HL-60/S4 treated with phorbol 12-myristate 13-acetate at 8.2 ng/mL for 4 days and 3 days (cell line): ENCODE results near the gene TJAP1.
"Not testable (repeated sequence)": the region's sequence is repeated elsewhere in the genome, so short reads cannot be mapped to it uniquely, and the experiment has no call there.

Source experiments
- in situ Hi-C: fragments of 300-500 bp; cut with MboI; formaldehyde crosslinking; loops from 2 replicates; pipeline ENCODE4 v1.15.0; 2022; ENCODE audit warnings: low sequenced_read_pairs

Gene TJAP1

DNA sequence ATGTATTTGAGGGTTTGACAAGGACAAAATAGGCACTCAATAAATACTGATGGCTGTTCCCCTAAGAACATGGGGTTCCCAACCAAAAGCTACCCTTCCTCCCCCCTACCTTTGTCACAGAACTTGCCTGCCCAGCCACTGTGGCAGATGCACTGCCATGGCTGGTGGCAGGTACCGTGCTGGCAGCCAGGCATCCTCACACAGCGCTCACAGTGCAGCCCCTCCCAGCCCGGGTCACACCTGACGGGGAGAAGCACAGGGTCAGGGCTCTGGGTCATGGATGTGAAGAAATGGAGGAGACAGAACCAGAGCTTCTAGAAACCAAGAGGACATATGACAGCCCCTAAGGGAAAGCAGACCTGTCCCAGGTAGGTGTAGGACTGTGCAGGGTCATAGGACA, 24.5 kb upstream of the TJAP1 start:
- in situ Hi-C loops = no loop called here

DNA sequence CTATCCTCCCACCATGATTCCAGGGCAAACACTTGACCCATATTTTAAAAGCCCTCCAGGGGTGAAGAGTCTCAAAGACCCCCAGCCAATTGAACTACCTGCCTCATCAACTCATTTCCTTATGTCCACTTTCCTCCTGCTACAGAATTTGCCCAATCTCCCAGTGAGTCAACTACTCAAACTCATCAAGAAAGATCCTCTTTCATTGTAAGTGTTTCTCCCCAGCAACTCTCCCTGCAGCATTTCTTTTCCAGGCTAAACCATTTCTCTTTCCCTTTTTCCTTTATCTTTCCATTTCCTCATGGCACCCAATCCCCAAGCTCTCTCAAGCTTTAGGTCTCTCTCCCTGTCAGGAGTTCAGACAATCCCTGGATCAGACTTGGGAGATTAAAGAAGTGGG, 23.5 kb upstream of the TJAP1 start:
- in situ Hi-C loops = no loop called here

DNA sequence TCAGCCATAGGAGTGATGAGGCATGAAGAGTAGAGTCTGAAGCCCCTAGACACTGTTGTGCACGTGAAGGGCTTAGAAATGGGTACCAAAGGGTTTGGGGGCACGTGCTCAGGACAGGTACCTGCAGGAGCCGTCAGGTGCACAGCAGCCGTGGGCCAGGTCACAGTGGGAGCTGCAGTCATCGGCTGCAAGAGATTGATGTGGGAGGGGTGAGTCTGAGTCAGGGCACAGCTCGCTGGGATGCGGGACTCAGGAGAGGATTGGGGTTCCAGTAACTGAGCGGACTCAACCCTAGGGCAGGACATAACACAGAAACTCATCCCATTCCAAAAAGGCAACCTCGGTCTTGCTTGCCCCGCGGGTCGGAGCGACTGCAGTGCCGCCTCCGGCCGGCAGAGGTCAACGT, 23.1 kb upstream of the TJAP1 start:
- in situ Hi-C loops = no loop called here

DNA sequence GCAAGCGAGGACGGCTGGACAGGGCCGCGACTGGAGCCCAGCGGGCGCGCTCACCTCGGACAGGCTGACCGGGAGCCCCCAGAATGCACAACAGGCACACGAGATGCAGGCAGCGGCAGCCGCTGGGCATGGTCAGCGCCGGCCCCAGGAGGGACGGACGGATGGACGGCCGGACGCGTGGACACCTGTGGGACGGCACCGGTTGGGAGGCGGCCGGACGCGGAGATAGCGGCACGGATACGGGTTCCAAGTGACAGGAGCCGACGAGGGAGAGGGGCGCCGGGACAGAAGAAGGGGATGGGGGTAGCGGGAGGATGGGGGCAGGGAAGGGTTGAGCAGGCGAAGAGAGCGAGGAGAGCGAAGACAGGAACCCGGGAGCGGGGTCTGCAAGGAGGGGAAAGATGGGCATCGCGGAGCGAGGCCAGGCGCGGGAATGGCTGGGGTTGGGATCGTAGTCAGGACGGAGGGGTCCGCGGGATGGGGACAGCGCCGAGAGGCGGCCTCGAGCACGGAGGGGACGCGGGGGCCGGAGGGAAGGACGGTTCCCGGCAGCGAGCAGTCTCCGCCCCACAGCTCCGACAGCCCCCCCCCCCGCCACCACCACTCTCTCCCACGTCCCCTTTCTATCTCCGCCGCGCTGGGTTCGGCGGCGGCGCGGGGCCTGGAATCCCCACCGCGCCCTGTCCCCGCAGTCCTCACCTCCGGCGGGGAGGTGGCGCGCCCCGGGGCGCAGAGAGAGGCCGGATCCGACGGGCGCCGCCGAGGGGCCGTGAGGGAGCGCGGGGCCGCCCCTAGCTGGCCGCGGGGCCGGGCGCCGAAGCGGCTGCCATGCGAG, 22.5 kb upstream of the TJAP1 start:
- in situ Hi-C loops = no loop called here

DNA sequence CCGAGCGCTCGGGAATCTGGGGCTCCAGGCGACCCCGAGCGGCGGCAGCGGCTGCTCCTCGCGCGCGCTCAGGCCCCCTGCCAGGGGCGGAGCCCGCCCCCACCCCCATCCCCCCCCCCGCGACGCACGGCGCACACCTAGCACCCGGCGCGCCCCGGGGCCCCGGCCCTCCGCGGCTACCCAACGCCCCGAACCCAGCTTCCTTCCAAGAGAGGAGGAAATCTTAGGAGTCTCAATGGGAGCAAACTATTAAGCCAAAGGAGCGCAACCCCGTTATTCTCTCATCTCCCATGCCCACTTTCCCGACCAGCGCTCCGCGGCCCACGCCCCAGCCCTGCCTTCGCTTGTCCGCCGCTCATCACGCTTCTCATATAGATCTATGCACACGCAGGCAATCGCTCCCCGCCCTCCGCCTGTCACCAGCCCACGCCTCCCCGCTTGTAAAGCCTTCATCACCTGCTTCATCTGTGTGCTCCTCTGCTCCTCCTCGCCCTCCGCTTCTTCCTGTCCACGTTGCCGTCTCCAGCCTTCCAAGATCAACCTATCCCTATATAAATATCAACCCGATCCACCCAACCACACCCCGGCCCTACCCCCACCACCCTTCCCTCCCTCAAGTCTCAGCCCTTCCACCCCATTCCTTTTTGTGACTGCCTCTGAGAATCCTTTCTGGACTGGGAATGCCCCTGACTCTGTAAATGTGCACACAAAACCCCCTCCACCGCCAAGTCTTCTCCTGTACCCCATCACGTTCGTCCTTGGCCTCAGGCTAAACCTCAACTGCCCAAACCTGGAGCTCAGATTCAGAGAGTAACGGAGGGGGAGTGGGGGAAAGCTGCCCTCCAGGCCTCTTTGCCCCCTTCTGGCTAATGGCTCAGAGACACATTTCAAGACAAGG, 21.6 kb upstream of the TJAP1 start, which contains the start of gene DLK2:
TSS of gene DLK2 (minus strand) at position 18 of the 898 bp plus-strand sequence. CDS start 723 bp downstream, outside the sequence.
- in situ Hi-C loops = no loop called here

DNA sequence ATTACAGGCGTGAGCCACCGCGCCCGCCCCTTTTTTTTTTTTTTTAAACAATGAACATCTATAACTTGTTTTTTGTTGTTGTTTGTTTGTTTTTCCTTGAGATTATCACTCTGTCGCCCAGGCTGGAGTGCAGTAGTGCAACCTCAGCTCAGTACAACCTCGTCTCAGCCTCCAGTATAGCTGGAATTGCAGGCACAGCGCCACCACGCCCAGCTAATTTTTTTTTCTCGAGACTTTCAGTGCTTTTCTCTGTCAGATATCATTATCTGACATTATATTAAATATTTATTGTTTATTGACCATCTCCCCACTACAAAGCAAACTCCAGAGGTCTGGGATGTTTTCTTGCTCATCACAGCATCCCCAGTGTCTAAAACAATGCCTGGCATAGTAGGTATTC, 19.7 kb upstream of the TJAP1 start:
- in situ Hi-C loops = no loop called here

DNA sequence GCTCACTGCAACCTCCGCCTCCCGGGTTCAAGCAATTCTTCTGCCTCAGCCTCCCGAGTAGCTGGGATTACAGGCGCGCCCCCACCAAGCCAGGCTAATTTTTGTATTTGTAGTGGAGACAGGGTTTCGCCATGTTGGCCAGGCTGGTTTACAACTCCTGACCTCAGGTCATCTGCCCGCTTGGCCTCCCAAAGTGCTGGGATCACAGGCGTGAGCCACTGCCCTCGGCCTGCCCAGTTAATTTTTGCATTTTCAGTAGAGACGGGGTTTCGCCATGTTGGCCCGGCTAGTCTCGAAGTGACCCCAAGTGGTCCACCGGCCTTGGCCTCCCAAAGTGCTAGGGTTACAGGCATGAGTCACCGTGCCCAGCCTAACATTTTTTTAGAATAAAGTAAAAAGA, 19.2 kb upstream of the TJAP1 start:
- in situ Hi-C loops = not testable (repeated sequence)

DNA sequence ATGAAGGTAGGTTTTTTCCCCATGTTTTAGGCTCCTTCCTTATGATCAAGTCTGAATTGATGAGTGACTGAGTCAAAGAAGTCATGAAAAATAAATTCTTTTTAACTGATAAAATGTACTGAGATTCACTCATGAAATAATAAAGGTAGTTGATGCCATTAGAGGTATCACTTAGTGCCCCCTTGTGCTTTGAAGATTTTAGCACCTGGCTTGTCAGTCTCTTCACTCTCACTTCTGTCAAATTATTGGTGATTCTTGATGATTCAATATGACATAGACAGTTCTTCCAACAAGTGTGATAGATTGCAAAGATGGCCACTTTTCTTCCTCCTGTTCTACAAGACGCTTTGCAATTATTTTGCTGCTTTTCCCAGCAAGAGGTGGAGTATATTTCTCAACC, 17.8 kb upstream of the TJAP1 start:
- in situ Hi-C loops = no loop called here

DNA sequence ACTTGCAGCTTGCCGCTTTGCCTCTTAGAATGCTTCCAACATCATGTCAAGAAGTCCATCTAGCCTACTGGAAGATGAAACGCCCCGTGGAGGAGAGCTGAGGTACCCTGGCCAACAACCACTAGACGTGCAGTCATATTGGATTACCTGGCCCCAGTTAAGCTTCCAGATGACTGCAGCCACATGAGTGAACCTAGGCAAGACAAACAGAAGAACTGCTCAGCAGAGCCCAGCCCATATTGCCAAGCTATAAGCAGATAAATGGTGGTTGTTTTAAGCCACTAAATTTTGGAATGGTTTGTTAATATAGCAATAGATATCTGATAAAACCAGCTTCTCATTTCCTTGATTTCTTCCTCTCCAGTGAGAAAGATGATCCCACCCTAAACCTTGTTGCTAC, 17.3 kb upstream of the TJAP1 start:
- in situ Hi-C loops = no loop called here

DNA sequence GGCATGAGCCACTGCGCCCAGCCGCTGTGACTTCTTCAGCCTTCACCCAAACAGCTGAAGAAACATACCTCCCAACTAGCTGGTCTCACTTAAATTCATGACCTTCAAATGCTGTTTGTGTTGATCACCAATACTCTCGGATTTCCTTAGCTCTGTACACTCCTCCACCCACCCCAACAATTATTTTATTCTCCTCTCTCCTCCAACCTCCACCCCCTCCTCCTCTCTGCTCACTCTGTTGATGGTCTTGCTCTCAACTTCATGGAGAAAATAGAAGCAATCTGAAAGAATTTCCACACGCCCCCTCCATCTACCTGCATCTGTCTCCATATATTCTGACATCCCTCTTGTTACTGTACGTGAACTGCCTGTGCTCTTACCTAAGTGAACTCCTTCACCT, 15.4 kb upstream of the TJAP1 start:
- in situ Hi-C loops = no loop called here

DNA sequence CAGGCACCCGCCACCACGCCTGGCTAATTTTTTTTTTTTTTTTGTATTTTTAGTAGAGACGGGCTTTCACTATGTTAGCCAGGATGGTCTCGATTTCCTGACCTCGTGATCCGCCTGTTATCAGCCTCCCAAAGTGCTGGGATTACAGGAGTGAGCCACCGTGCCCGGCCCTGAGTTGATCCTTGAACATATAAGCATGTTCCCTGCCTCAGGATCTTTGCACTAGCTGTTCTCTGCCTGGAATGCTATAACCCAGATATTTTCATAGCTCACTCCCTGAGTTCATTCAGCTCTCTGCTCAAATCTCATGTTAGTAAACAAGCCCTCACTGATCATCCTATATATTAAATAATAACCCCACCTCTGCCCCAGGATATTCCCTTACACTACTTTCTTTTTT, 13.0 kb upstream of the TJAP1 start:
- in situ Hi-C loops = no loop called here

DNA sequence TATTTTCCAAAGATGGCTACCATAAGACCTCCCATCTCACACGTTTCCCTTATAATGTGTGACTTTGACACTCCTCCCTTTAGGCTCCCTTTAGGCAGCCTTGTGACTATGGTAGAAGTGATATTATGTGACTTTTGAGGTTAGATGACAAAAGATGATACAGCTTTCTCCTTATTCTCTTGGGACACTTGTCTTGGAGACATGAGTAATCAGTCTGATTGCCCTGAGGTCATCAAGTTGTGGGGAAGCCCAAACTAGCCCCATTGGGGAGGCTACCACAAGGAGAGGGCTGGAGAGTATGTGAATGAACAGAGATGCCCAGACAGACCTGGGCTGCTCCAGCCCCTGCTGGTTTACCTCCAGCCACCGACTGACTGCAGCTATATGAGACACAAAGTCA, 11.4 kb upstream of the TJAP1 start:
- in situ Hi-C loops = no loop called here

DNA sequence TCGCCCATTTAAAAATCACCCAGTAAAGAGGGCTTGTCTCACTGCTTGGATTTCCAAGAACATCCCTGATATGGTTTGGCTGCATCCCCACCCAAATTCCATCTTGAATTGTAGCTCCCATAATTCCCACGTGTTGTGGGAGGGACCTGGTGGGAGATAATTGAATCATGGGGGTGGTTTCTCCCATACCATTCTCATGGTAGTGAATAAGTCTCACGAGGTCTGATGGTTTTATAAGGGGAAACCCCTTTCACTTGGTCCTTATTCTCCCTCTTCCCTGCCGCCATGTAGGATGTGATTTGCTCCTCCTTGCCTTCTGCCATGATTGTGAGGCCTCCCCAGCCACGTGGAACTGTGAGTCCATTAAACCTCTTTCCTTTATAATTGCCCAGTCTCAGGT, 10.1 kb upstream of the TJAP1 start:
- in situ Hi-C loops = not testable (repeated sequence)

DNA sequence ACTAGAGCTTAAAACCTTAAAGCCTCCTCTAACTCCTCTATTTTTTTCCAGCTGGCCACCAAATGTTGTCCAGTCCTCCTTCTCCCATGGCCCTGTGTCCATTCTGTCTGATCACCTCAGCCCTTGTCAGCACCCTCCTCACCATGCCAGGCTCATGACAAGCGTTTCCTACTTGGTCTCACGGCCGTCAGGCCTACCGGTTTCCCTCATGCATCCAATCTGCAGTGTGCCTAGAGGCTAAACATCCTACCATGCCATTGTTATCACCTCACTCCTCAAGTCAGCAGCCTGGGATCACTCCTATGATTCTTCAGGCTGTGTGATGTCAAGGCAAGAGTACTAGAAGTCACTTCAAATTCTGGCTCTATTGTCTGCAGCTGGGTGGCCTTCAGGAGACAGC, 9.6 kb upstream of the TJAP1 start:
- in situ Hi-C loops = no loop called here

DNA sequence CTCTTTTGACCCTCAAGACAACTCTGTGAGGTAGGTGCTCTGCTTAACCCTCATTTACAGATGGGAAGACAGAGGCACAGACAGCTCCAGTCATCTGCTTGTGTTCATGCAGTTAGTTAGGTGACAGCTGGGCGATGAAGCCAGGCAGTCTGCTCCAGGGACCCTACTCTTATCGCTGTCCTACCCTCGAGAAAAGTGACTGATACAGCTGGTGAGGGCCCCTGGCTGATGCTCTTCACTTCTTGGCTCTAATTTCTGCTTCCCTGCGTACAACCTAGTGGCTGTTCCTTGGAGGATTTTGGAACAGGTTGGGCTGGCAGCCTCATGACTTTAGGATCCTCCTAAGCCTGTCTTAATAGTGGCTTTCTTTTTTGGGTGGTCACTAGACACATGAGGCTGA, 9.1 kb upstream of the TJAP1 start:
- in situ Hi-C loops = no loop called here

DNA sequence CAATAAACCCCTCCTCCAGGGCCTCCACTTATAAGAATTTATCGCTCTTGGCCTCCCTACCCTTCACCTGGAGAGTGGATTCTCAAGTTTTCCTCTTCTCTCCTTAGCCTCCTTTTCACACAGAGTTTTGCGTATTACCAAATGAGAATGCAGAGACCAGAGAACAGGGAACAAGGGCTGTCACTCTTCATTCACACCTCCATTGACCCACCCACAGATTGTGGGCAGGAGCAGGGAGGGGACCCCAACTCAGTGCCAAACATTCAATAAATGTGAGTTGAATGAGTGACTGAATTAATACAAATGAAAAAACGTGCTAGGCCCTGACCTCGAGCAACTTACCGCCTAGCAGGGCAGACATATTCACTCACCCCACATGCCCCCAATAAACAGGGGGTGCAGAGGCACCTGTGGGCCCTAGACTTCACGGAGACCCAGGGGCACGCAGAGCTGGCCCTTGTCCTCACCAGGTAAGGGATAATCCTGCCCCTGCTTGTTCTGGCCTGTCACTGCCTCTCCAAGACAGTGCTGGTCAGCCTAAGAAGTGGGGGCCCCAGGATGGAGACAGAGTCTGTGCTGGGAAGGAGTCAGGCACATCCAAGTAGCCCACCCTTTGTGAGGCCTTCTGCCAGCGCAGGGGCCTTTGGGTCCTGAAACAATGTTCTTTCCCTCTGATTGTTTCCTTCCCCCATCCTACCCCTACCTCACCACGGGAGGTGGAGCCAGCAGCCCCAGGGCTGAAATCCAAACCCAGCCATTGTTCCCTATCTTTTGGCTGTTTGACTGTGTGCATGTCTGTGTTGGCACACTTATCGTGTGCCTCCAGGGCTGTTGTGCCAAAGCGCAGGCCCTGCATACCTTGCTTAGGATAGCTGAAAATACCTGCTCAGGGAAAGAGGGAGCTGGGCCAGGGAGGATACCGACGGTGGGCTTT, 8.4 kb upstream of the TJAP1 start:
- in situ Hi-C loops = no loop called here

DNA sequence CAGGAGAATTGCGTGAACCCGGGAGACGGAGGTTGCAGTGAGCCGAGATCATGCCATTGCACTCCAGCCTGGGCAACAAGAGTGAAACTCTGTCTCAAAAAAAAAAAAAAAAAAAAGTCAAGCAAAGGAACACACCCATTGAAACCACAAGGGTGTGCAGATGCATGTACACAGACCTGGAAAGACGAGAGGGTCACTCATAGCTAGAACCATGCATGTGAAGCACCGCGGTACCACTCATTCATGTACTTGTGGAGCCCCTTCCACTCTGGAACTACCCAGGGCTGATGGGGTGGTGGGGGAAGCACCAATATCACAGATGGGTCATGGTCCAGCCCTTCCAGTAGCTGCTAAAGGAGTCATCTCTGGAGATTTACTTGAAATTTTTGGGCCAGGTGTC, 7.4 kb upstream of the TJAP1 start:
- in situ Hi-C loops = no loop called here

DNA sequence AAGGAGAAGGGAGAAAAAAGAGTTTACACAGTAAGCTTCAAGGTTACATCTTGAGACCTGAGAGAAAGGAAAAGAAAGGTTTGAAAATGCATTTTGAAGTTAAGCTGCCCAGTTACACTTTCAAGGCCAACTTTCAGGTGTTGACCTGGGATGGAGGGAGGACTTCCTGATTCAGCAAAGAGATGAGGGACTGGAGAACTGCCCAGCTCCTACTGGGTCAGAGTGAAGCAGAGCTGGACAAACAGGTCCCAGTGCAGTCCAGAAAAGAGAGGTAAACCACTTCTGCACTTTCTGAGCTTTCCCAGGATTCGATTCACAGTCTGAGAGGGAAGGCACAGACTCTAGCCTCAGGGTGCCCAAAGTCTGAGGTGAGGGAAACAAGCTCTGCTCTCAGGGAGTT, 6.0 kb upstream of the TJAP1 start:
- in situ Hi-C loops = no loop called here

DNA sequence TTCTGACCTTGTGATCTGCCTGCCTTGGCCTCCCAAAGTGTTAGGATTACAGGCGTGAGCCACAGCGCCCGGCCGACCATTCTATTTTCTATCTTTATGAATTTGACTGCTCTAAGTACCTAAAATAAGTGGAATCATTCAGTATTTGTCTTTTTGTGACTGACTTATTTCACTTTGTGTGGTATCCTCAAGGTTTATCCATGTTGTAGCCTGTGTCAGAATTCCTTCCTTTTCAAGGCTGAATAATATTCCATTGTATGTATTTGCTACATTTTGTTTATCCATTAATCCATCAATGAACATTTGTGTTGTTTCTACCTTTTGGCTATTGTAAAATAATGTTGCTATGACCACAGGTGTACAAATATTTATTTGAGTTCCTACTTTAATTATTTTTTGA, 4.9 kb upstream of the TJAP1 start:
- in situ Hi-C loops = no loop called here

DNA sequence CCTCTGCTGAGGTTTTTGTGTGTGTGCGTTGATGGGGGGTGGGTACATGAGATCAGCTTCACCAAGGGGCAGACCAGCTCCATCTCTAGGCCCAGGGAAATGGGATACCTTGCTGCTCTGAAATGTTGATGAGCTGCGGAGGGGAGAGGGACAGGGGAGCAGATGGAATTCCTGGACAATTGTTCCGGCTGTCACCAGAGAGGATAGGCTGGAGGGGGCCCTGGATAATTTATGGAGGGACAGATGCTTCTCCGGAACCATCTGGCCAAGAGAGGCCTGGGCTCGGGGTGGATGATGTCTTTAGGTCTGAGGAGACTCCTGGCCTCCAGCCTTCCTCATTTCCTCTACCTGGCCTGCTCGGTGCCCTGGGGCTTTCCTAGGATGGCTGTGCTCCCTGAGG, 1.9 kb upstream of the TJAP1 start:
- in situ Hi-C loops = no loop called here

DNA sequence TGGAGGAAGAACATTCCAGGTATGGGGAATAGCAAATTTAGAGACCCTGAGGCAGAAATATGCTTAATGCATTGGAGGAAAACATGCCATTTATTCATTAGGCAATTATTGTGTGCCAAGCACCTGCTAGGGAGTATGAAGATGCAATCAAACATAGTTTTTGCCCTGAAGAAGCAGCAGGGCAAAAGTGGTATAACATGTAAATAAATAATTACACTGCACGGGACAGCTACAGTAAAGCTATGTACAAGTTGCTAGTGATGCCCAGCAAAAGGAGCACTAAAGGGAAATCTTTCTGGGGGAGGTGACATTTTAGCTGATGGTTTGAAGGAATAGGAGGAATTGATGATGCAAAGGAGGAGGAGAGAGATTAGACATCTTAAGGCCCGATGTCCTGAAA, 624 bp upstream of the TJAP1 start:
- in situ Hi-C loops = no loop called here
